Measurements from ENCODE around the gene ZBTB11.
"Not testable (repeated sequence)": the region's sequence is repeated elsewhere in the genome, so short reads cannot be mapped to it uniquely, and the experiment has no call there.

ZBTB11 gene

GRCh38 chr3:101691685-101692671 is 15.0 kb upstream of the ZBTB11 start:
- DNase-seq: not testable (repeated sequence)

- DNase-seq: no peak
These were observed 14.0 kb upstream of the ZBTB11 start for GRCh38 chr3:101690972-101691371.

DNA sequence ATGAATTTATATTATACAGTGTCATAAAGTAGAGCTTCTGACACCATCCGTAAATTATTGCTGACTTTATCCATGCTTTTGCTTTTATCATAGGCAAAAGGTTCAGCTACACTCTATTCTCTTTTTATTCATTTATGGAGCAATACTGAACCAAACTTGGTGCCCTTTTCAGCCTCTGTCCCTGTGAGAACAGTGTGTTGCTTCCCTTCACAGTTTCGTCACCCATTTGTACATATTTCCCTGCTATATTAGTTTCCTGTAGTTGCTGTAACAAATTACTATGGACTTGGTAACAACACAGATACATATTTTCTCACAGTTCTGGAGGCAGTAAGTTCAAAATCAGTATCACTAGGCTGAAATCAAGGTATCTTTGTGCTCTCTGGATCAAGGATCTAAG is 12.4 kb upstream of the ZBTB11 start:
- no peak for DNase-seq

- DNase-seq: no peak
These were observed 10.4 kb upstream of the ZBTB11 start for GRCh38 chr3:101687142-101687931.

- DNase-seq: no peak
These were observed 9.0 kb upstream of the ZBTB11 start for GRCh38 chr3:101685870-101686307.

- no peak for DNase-seq
These were observed 8.1 kb upstream of the ZBTB11 start for GRCh38 chr3:101685050-101685400.

- no peak for DNase-seq
These were observed 3.5 kb upstream of the ZBTB11 start for GRCh38 chr3:101680466-101680865.

DNA sequence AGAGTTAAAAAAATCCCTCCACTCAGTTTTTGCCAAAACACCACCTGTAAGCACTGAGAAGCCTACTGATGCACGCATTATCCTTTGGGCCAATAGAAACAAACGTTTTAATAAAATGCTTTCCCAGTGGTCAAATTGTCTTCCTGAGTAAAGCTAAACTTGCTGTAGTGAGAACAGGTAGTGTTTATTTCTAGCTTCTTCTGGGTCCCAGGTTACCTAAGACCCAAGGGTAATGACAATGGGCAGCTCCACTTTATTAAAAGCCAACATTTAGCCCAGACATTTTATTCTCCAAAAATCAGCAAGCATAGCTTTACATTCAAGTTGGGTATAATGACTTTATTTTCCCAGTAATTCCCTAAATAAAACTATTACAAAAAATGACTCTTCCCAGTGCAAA is 1.9 kb upstream of the ZBTB11 start:
- not testable (repeated sequence) for DNase-seq

- DNase-seq: no peak
These were observed 729 bp upstream of the ZBTB11 start for GRCh38 chr3:101677436-101678286.

DNA sequence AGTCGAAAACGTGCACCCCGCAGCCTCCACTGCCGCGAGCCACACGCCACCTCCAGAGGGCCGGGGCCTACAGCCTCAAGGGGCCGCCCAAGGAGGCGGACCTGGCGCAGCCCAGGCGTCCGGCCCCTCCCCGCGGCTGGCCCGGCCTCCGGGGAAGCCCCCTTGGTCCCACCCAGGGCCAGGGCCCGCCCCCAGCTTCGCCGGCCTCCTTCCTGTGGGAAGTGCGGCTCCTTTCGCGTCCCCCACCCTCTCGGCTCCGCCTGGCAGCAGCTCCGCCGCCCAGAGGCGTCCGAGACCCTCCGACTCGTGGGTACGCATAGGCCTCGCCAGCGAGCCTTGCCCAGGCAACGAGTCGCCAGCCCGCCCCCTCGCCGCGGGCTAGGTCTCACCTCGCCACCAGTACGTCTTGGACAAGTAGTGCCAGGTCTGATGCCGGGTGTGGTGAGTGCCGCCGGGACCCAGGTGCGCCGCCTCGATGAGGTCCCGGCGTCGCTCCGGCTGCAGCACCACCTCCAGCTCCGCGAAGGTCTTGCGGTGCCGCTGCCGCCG is 642 bp downstream of the ZBTB11 start:
- DNase-seq: no peak

DNA sequence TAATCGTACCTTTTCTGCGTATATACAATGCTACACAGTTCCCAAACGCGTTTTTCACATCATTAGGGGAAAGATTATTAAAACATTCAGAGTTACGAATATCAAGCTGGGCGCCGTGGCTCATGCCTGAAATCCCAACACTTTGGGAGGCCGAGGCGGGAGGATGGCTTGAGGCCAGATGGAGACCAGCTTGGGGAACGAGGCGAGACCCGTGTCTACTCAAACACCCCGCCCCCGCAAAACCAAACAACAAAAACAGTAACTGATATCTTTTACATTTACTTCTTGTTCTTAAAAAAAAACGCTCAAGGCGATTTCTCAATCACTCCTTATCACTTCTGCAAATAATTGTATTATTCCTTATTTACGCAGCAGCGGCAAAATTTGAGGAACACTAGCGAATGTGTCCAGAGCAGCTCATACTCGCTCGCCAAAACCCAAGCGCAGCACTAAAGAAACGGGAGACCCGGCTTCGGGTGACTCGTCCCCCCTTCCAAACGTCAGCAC is 1.2 kb downstream of the ZBTB11 start:
- DNase-seq: no peak

GRCh38 chr3:101674518-101674917 is 2.4 kb downstream of the ZBTB11 start:
- no peak for DNase-seq

- DNase-seq: no peak
These were observed 3.0 kb downstream of the ZBTB11 start for GRCh38 chr3:101673953-101674352.

GRCh38 chr3:101671014-101671413 is 5.9 kb downstream of the ZBTB11 start:
- no peak for DNase-seq

GRCh38 chr3:101667844-101668243 is 9.1 kb downstream of the ZBTB11 start:
- no peak for DNase-seq

- no peak for DNase-seq
These were observed 9.6 kb downstream of the ZBTB11 start for GRCh38 chr3:101667331-101667730.

DNA sequence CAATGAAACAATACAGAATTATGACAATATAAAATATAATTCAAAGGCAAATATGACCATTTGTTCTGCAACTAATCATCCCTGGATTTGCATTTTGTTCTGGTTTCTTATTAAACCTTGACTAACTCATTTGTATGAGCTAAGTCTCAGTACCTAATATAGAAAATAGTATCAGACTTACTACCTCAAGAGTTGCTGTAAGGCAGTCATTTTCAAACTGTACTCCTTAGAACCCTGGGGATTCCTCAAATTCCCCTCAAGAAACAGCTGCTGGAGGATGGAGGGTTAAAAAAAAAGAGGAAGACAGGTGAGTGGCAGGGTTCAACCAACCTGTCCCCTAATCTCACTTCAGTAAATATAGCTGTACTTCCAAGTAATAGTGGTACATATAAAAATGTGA is 11.1 kb downstream of the ZBTB11 start:
- DNase-seq: no peak

DNA sequence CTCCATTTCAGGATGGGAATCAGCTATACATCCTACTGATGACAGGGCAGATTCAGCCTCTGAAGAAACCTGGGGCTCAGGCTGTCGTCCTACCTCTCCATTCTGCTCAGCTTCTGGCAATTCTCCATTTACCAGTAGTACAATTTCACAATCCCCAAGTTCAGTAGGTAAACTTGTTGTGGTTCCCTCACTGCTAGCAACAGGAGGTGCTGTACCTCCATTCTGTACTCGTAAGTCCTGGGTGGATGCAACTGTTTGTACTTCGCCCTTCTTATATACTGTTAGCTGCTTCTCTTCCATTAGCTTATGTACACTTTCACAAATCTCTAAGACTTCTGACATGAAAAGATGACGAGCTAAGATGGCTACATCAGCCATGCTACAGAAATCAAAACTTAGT is 11.6 kb downstream of the ZBTB11 start:
- DNase-seq: no peak

DNA sequence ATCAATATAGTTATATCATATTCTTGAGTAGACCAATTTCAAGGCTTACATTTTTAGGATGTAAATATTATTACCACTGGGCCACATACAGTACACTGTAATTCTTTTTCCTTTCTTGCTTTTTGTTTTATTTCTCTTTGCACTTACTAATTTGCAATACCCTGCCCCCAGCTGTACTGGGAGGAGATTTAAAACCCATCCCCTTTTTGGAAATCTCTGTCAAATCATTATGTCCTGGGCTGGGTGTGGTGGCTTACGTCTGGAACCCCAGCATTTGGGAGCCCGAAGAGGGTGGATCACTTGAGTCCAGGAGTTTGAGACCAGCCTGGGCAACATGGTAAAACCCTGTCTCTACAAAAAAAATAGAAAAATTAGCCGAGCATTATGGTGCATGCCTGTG is 16.2 kb downstream of the ZBTB11 start:
- no peak for DNase-seq

- no peak for DNase-seq
These were observed 20.3 kb downstream of the ZBTB11 start for GRCh38 chr3:101656651-101657050.

- DNase-seq: no peak
These were observed 30.2 kb downstream of the ZBTB11 start for GRCh38 chr3:101646726-101647125.

GRCh38 chr3:101643861-101644613 is 32.9 kb downstream of the ZBTB11 start:
- DNase-seq: no peak

All from NCI-H187 treated with DMSO at 0.1 percent for 48 hours (cell line).